Measurements from ENCODE around the gene OSBPL5. TPM values are rescaled to one million over a fixed set of nuclear protein-coding genes. Genes with fewer than 3 reads are reported as not detected.

OSBPL5 gene
- total and polyA plus RNA-seq, 4 donors, result 15.2 to 51.5 (median 28.3) TPM

DNA sequence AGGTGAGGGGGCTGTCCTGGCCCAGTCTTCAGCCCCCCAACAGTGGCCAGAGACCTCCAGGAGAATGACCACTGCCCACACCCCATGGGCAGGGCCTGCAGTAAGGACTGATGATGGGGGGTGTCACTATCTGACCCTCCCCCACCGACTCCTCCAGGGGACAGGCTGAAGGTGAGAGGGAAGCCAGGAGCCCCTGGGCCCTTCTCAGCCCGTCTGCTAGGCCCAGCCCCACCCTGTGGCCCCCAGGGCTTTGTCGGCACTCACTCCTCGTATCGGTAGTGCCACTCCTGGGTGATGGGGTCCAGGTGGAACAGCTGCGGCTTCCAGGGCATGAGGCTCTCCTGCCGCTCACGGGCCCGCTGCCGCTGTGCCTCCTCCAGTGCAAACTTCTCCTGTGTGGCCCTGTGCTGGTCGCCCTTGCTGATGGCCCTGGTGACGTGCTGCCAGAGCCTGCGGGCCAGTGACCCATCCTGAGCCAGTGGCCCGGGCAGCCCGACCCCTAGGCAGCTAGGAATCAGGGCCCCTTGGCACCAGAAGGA, 72.4 kb downstream of the OSBPL5 start:
- Histone ChIP-seq H3K27me3 (ENCODE audit: control insufficient read depth in 3 of 3, insufficient read depth in 3 of 3, low read length in 2 of 3) (no peaks in the 10 kb centered on the region), H3K4me1 (ENCODE audit: control insufficient read depth in 5 of 5, insufficient read depth in 5 of 5, low read length in 5 of 5) (peaks cover 0 to 4% (median 0%) of the 10 kb centered on the region in 5 donors), H3K36me3 (ENCODE audit: control insufficient read depth in 4 of 4, insufficient read depth in 4 of 4, low read length in 4 of 4) (peaks cover 0 to 39% (median 10%) of the 10 kb centered on the region in 4 donors), H3K27ac (ENCODE audit: low read depth in 1 of 2, low read length in 1 of 2) (no peak overlapping the region), H3K9me3 (ENCODE audit: control insufficient read depth in 4 of 4, insufficient read depth in 3 of 4, low read length in 3 of 4) (no peaks in the 10 kb centered on the region), H3K4me3 (no peak overlapping the region), H3K9ac (ENCODE audit: insufficient read depth in 1 of 2, low read length in 2 of 2) (no peak overlapping the region)
- no peak for DNase-seq
- TF ChIP-seq, protein P1, sequence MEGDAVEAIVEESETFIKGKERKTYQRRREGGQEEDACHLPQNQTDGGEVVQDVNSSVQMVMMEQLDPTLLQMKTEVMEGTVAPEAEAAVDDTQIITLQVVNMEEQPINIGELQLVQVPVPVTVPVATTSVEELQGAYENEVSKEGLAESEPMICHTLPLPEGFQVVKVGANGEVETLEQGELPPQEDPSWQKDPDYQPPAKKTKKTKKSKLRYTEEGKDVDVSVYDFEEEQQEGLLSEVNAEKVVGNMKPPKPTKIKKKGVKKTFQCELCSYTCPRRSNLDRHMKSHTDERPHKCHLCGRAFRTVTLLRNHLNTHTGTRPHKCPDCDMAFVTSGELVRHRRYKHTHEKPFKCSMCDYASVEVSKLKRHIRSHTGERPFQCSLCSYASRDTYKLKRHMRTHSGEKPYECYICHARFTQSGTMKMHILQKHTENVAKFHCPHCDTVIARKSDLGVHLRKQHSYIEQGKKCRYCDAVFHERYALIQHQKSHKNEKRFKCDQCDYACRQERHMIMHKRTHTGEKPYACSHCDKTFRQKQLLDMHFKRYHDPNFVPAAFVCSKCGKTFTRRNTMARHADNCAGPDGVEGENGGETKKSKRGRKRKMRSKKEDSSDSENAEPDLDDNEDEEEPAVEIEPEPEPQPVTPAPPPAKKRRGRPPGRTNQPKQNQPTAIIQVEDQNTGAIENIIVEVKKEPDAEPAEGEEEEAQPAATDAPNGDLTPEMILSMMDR (IDR thresholded peaks at IDR 0.05; ENCODE audit: control extremely low read depth, extremely low read depth), result no peak
- no peak for ATAC-seq (ENCODE audit: insufficient read depth, low FRiP score)
- 92 to 93% methylated on average over 13 to 15 of the region's 15 CpGs for WGBS, 2 donors

DNA sequence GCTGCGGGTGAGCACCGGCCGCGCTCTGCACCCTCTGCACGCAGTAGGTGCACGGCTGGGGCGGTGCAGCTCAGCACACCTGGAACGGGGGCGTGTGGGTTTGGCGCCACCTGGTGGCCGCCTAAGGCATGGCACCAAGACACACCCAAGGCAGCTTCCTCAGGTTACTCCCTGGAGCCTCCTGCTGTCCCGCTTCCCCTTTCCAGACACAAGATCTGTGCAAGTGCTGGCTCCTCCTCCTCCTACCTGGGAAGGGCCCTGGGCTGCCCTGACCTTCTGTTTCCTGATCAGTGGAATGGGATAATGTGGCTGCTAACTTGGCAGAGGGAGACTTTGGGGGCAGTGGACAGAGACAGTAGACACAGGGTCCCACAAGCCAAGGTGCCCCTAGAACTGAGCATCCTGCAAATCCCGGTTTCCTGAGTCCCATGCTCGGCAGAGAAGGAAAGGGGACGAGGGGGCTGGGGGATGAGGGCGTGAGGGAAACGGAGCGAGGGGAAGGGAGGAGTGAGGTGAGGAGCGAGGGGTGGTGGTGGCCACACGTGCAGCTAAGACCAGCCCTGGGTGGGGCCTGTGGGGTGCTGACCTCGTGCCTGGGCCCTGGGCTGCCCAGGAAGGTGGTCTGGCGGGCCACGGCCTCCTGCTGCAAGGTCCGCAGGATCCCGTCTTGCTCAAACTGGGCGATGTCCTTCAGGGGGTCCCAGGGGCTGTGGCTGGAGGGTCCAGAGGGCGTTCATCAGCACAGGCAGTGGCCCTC, 73.1 kb downstream of the OSBPL5 start:
- Histone ChIP-seq H3K9ac (ENCODE audit: insufficient read depth in 1 of 2, low read length in 2 of 2) (no peak overlapping the region), H3K9me3 (ENCODE audit: control insufficient read depth in 4 of 4, insufficient read depth in 3 of 4, low read length in 3 of 4) (no peaks in the 10 kb centered on the region), H3K4me3 (no peak overlapping the region), H3K27ac (ENCODE audit: low read depth in 1 of 2, low read length in 1 of 2) (no peak overlapping the region), H3K36me3 (ENCODE audit: control insufficient read depth in 4 of 4, insufficient read depth in 4 of 4, low read length in 4 of 4) (peaks cover 0 to 42% (median 8%) of the 10 kb centered on the region in 4 donors), H3K27me3 (ENCODE audit: control insufficient read depth in 3 of 3, insufficient read depth in 3 of 3, low read length in 2 of 3) (no peaks in the 10 kb centered on the region), H3K4me1 (ENCODE audit: control insufficient read depth in 5 of 5, insufficient read depth in 5 of 5, low read length in 5 of 5) (peaks cover 0 to 4% (median 0%) of the 10 kb centered on the region in 5 donors)
- ATAC-seq (ENCODE audit: insufficient read depth, low FRiP score) (peak; percentile 74), DNase-seq (peak; percentile 40 to 61 (median 43))
- TF ChIP-seq, protein P1 (IDR thresholded peaks at IDR 0.05; ENCODE audit: control extremely low read depth, extremely low read depth), result peak; percentile 91
- whole genome bisulfite sequencing, 2 donors, result 43 to 50% methylated on average over 26 to 27 of the region's 27 CpGs

DNA sequence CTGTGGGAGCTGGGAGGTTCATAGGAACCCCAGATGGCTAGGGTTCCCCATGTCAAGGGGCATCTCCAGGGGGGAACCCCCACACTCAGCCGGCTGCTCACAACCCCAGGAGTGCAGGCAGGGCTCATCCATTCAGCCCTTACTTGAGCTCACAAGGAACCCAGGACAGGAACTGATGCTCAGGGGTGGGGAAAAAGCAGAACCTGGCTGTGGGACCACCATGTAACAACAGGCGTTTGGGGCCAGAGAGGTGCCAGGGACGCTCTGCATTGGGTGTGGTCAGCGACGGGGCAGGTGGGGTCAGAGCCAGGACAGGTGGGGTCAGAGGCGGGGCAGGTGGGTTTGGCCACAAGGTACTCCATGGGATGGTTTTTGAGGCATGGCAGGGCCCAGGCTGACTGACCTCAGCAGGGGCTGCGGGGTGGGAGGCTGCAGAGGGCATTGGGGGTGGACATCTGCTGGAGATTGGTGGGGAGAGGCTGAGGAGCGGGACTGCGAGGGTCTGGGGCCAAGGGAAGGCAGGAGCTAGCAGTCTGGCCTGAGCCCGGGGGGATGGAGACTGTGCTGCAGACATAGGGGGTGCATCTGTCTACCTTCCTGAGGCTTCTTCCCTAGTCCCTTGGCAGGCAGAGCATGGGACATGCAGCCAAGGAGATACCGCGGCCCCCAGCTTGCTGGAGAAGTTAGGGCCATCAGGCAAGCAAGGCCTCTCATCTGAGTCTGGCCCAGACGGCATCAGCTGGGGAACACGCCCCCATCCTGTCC, 73.8 kb downstream of the OSBPL5 start:
- Histone ChIP-seq H3K27ac (ENCODE audit: low read depth in 1 of 2, low read length in 1 of 2) (no peak overlapping the region), H3K9me3 (ENCODE audit: control insufficient read depth in 4 of 4, insufficient read depth in 3 of 4, low read length in 3 of 4) (no peaks in the 10 kb centered on the region), H3K9ac (ENCODE audit: insufficient read depth in 1 of 2, low read length in 2 of 2) (no peak overlapping the region), H3K4me1 (ENCODE audit: control insufficient read depth in 5 of 5, insufficient read depth in 5 of 5, low read length in 5 of 5) (peaks cover 0 to 4% (median 0%) of the 10 kb centered on the region in 5 donors), H3K4me3 (no peak overlapping the region), H3K27me3 (ENCODE audit: control insufficient read depth in 3 of 3, insufficient read depth in 3 of 3, low read length in 2 of 3) (no peaks in the 10 kb centered on the region), H3K36me3 (ENCODE audit: control insufficient read depth in 4 of 4, insufficient read depth in 4 of 4, low read length in 4 of 4) (peaks cover 0 to 42% (median 8%) of the 10 kb centered on the region in 4 donors)
- ATAC-seq (ENCODE audit: insufficient read depth, low FRiP score) (no peak), DNase-seq (no peak)
- TF ChIP-seq, protein P1 (IDR thresholded peaks at IDR 0.05; ENCODE audit: control extremely low read depth, extremely low read depth), result no peak
- 77 to 84% methylated on average over 14 of the region's 14 CpGs for WGBS, 2 donors

Measured in lung (tissue), 12 donors.